Measurements from ENCODE around the gene KRCC1. TPM values are rescaled to one million over a fixed set of nuclear protein-coding genes. Genes with fewer than 3 reads are reported as not detected.
A peak's percentile ranks its signal among the peaks of the same experiment; 100 is the strongest.

The KRCC1 gene
- total and polyA plus RNA-seq, 9 of the 15 experiments (the other 6 are each of a cell fraction or from before 2014, with no cell fraction given) = 1.9 to 6.0 (median 2.2) TPM

- H3K9me3 ChIP-seq (replicated peaks; ENCODE audit: control insufficient read depth, insufficient read depth, low read depth, low read length) = no peaks in the 10 kb centered on the region
- DNase-seq (ENCODE audit: extremely low read depth in 1 of 4, low spot score in 3 of 4) (no peak), ATAC-seq (no peak), FAIRE-seq (no peak)
- no peak overlapping the region for H3K4me2 ChIP-seq (ENCODE audit: insufficient read depth, low read length)
- H3K36me3 ChIP-seq (ENCODE audit: control insufficient read depth, insufficient read depth, low read length) = no peaks in the 10 kb centered on the region
- TF ChIP-seq PHF20 (IDR thresholded peaks at IDR 0.05; ENCODE audit: partially characterized antibody) = no peak
- TF ChIP-seq HMBOX1 (IDR thresholded peaks at IDR 0.05) = peak; percentile 35; the same call in 1 of the 2 replicates
- no peak for TF ChIP-seq CEBPG (CRISPR knock-in tag; IDR thresholded peaks at IDR 0.05)
- peak in 1 of 2 experiments; percentile 77; a peak in 1 of 4 replicates for TF ChIP-seq CEBPG (tag; conservative IDR thresholded peaks at IDR 0.05 in 1 of 2, IDR thresholded peaks at IDR 0.05 in 1 of 2)
- no peak for TF ChIP-seq PRPF4 (IDR thresholded peaks at IDR 0.05; ENCODE audit: insufficient read depth, low read depth, low read length, poor library complexity, severe bottlenecking)
- TF ChIP-seq MEIS2 (IDR thresholded peaks at IDR 0.05; ENCODE audit: partially characterized antibody) = peak; percentile 53
- no peak for TF ChIP-seq ZNF165 (CRISPR knock-in tag; IDR thresholded peaks at IDR 0.05; ENCODE audit: borderline replicate concordance)
- TF ChIP-seq GTF2A2 (tag; IDR thresholded peaks at IDR 0.05) = no peak
- peaks cover 0 to 4% of the 10 kb centered on the region in 2 experiments; a peak in 2 of 5 replicates for H3K4me1 ChIP-seq (replicated peaks in 1 of 2; ENCODE audit: control insufficient read depth in 2 of 2, insufficient read depth in 2 of 2, low read length in 2 of 2)
- no peaks in the 10 kb centered on the region for H3K9me1 ChIP-seq (ENCODE audit: control insufficient read depth, insufficient read depth, low read length)
- no peak overlapping the region for H3K4me3 ChIP-seq
- H3K27ac ChIP-seq (ENCODE audit: extremely low read depth, low read depth, low read length) = no peak overlapping the region
- WGBS (ENCODE audit: insufficient coverage, low coverage, missing lambda C conversion rate) = 21% methylated on average over 3 of the region's 3 CpGs
- ChIA-PET CTCF (ENCODE audit: low intra/inter-chr PET ratio) (no interaction called here), POLR2A (interaction anchor here (1.0 kb wide), 1 partner anchor 9 kb away, joined by 3 read pairs; no protein-coding TSS in a partner anchor)
- H3K79me2 ChIP-seq (ENCODE audit: control insufficient read depth, insufficient read depth, low read length) = no peaks in the 10 kb centered on the region
- H4K20me1 ChIP-seq (replicated peaks; ENCODE audit: control insufficient read depth, insufficient read depth, low read length) = no peaks in the 10 kb centered on the region
- H2AFZ ChIP-seq (ENCODE audit: low read depth, low read length) = no peak overlapping the region
- peaks cover 9 to 20% of the 10 kb centered on the region in 2 experiments for H3K27me3 ChIP-seq (ENCODE audit: control insufficient read depth in 2 of 2, insufficient read depth in 2 of 2, low read length in 2 of 2)
- no TSS peak for BruUV-seq (replicated peaks)
- no peak overlapping the region for H3K9ac ChIP-seq (ENCODE audit: insufficient read depth in 1 of 2, low read depth in 2 of 2, low read length in 2 of 2)
- intact Hi-C loops (cut with micrococcal nuclease) = no loop called here
- in situ Hi-C loops (cut with MboI) = no loop called here
These were observed 44.9 kb upstream of the KRCC1 start for GRCh38 chr2:88100489-88100858.
